ENCODE data around the gene NODAL. TPM values are rescaled to one million over a fixed set of nuclear protein-coding genes. Genes with fewer than 3 reads are reported as not detected.

The NODAL gene
- total RNA-seq, 5 donors from 2014 or later (not counting 1 experiment from before 2014, with no cell fraction given), result not detected

GRCh38 chr10:70458329-70459060 lies 17.0 kb upstream of the NODAL start:
- Mint-ChIP-seq H3K27me3 (peaks cover 30 to 44% of the 10 kb centered on the region in 2 donors), H3K4me3 (peak overlapping the region in 1 of 3 donors; percentile 17), H3K4me1 (peaks cover 0 to 12% (median 4%) of the 10 kb centered on the region in 3 donors), H3K36me3 (no peaks in the 10 kb centered on the region), H3K27ac (no peak overlapping the region), H3K9me3 (no peaks in the 10 kb centered on the region)
- DNase-seq, result peak in 4 of 35 experiments; percentile 5 to 37 (median 14)
- ChIA-PET POLR2A (interaction anchor here in 1 of 2 donors (0.5 kb wide), 1 partner anchor 22 kb away, joined by 3 read pairs; no protein-coding TSS in a partner anchor), CTCF (interaction anchor here in 1 of 2 donors (0.7 kb wide), 1 partner anchor 126 kb away, joined by 4 read pairs; no protein-coding TSS in a partner anchor)
- no peak overlapping the region for H3K27ac ChIP-seq (ENCODE audit: low read length)
- peak; percentile 40 to 55 (median 54) for ATAC-seq (replicated peaks in 1 of 4)
- H3K4me3 ChIP-seq (ENCODE audit: control insufficient read depth in 1 of 2, extremely low read depth in 1 of 2, low read length in 1 of 2), result peak overlapping the region in 1 of 2 donors; percentile 29
- no peaks in the 10 kb centered on the region for H3K36me3 ChIP-seq (ENCODE audit: control insufficient read depth in 2 of 2, extremely low read depth in 1 of 2, insufficient read depth in 1 of 2, low read length in 1 of 2)
- WGBS (ENCODE audit: insufficient coverage), result 10% methylated on average over 45 of the region's 62 CpGs
- peaks cover 0 to 9% of the 10 kb centered on the region in 2 experiments for H3K4me1 ChIP-seq (ENCODE audit: control insufficient read depth in 1 of 2, extremely low read depth in 1 of 2, insufficient read depth in 2 of 2, low read length in 2 of 2)
- H3K9me3 ChIP-seq, result no peaks in the 10 kb centered on the region
- peaks cover 0 to 55% of the 10 kb centered on the region in 2 experiments for H3K27me3 ChIP-seq (replicated peaks in 1 of 2; ENCODE audit: control insufficient read depth in 2 of 2, extremely low read depth in 1 of 2, insufficient read depth in 2 of 2, low read length in 1 of 2)

DNA sequence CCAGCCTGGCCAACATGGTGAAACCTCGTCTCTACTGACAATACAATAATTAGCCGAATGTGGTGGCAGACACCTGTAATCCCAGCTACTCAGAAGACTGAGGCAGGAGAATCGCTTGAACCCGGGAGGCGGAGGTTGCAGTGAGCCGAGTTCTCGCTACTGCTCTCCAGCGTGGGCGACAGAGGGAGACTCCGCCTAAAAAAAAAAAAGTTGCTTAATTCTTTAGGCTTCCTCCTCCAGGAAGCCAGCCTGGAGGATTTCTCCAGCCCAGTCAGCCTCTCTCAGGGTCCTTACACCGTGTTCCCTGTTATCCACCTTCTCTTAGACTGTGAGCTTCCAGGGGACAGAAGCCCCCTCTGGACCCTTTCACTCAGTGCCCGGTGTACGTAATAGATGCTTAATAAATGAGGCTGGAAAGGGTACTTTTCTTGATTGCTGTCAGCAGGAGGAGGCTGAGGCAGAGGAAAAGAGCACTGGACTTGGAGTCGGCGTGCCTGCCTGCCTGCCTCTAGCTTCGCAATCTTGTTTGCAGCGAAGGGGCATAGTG lies 16.4 kb upstream of the NODAL start:
- H3K4me1 Mint-ChIP-seq, result peaks cover 0 to 12% (median 4%) of the 10 kb centered on the region in 3 donors
- 50% methylated on average over 14 of the region's 17 CpGs for WGBS (ENCODE audit: insufficient coverage)
- Histone ChIP-seq H3K4me3 (ENCODE audit: control insufficient read depth in 1 of 2, extremely low read depth in 1 of 2, low read length in 1 of 2) (peak overlapping the region in 1 of 2 donors; percentile 29), H3K27me3 (replicated peaks in 1 of 2; ENCODE audit: control insufficient read depth in 2 of 2, extremely low read depth in 1 of 2, insufficient read depth in 2 of 2, low read length in 1 of 2) (peaks cover 0 to 55% of the 10 kb centered on the region in 2 experiments), H3K4me1 (ENCODE audit: control insufficient read depth in 1 of 2, extremely low read depth in 1 of 2, insufficient read depth in 2 of 2, low read length in 2 of 2) (peaks cover 0 to 9% of the 10 kb centered on the region in 2 experiments), H3K9me3 (no peaks in the 10 kb centered on the region), H3K27ac (ENCODE audit: low read length) (no peak overlapping the region), H3K36me3 (ENCODE audit: control insufficient read depth in 2 of 2, extremely low read depth in 1 of 2, insufficient read depth in 1 of 2, low read length in 1 of 2) (no peaks in the 10 kb centered on the region)
- no peaks in the 10 kb centered on the region for H3K36me3 Mint-ChIP-seq
- POLR2A ChIA-PET, result no interaction called here
- no peaks in the 10 kb centered on the region for H3K9me3 Mint-ChIP-seq
- CTCF ChIA-PET, result no interaction called here
- no peak for DNase-seq
- ATAC-seq (replicated peaks in 1 of 4), result no peak
- H3K27me3 Mint-ChIP-seq, result peaks cover 30 to 44% of the 10 kb centered on the region in 2 donors
- no peak overlapping the region for H3K4me3 Mint-ChIP-seq
- no peak overlapping the region for H3K27ac Mint-ChIP-seq

DNA sequence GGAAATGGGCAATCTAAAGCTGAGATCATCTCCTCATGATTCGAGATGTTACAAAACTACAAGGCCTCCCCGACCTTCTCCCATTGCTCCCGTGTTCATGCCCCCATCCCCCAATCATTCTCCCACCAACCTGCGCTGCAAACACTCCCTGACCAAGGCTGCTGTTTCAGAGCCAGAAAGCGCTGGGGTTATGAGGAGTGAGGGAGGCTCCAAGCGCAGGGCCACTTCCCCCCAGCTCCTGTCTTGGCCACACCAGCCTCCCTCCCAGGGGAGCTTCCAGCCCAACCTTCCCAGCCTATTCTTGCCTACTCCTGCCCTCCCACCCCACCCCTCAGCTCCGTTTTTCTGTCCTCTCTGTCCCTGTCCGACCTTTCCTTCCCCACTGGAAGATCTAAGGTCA lies 14.7 kb upstream of the NODAL start:
- POLR2A ChIA-PET, result no interaction called here
- no peaks in the 10 kb centered on the region for H3K9me3 Mint-ChIP-seq
- DNase-seq, result no peak
- CTCF ChIA-PET, result no interaction called here
- peaks cover 0 to 53% of the 10 kb centered on the region in 2 experiments for H3K27me3 ChIP-seq (replicated peaks in 1 of 2; ENCODE audit: control insufficient read depth in 2 of 2, extremely low read depth in 1 of 2, insufficient read depth in 2 of 2, low read length in 1 of 2)
- no peak overlapping the region for H3K4me3 ChIP-seq (ENCODE audit: control insufficient read depth in 1 of 2, extremely low read depth in 1 of 2, low read length in 1 of 2)
- no CpG with 5 or more reads among the region's 8 CpGs for WGBS (ENCODE audit: insufficient coverage)
- peaks cover 27 to 42% of the 10 kb centered on the region in 2 donors for H3K27me3 Mint-ChIP-seq
- peaks cover 0 to 9% (median 2%) of the 10 kb centered on the region in 3 donors for H3K4me1 Mint-ChIP-seq
- H3K9me3 ChIP-seq, result no peaks in the 10 kb centered on the region
- H3K27ac ChIP-seq (ENCODE audit: low read length), result no peak overlapping the region
- H3K36me3 ChIP-seq (ENCODE audit: control insufficient read depth in 2 of 2, extremely low read depth in 1 of 2, insufficient read depth in 1 of 2, low read length in 1 of 2), result no peaks in the 10 kb centered on the region
- no peaks in the 10 kb centered on the region for H3K36me3 Mint-ChIP-seq
- no peak overlapping the region for H3K4me3 Mint-ChIP-seq
- H3K27ac Mint-ChIP-seq, result no peak overlapping the region
- ATAC-seq (replicated peaks in 1 of 4), result no peak
- peaks cover 0 to 9% of the 10 kb centered on the region in 2 experiments for H3K4me1 ChIP-seq (ENCODE audit: control insufficient read depth in 1 of 2, extremely low read depth in 1 of 2, insufficient read depth in 2 of 2, low read length in 2 of 2)

- Mint-ChIP-seq H3K4me1 (peaks cover 0 to 8% (median 2%) of the 10 kb centered on the region in 3 donors), H3K9me3 (no peaks in the 10 kb centered on the region), H3K27ac (no peak overlapping the region), H3K36me3 (no peaks in the 10 kb centered on the region), H3K4me3 (no peak overlapping the region), H3K27me3 (peaks cover 21 to 43% of the 10 kb centered on the region in 2 donors)
- Histone ChIP-seq H3K27ac (ENCODE audit: low read length) (no peak overlapping the region), H3K36me3 (ENCODE audit: control insufficient read depth in 2 of 2, extremely low read depth in 1 of 2, insufficient read depth in 1 of 2, low read length in 1 of 2) (no peaks in the 10 kb centered on the region), H3K9me3 (no peaks in the 10 kb centered on the region), H3K4me1 (ENCODE audit: control insufficient read depth in 1 of 2, extremely low read depth in 1 of 2, insufficient read depth in 2 of 2, low read length in 2 of 2) (peaks cover 0 to 9% of the 10 kb centered on the region in 2 experiments), H3K4me3 (ENCODE audit: control insufficient read depth in 1 of 2, extremely low read depth in 1 of 2, low read length in 1 of 2) (no peak overlapping the region), H3K27me3 (replicated peaks in 1 of 2; ENCODE audit: control insufficient read depth in 2 of 2, extremely low read depth in 1 of 2, insufficient read depth in 2 of 2, low read length in 1 of 2) (peaks cover 0 to 55% of the 10 kb centered on the region in 2 experiments)
- ChIA-PET POLR2A (interaction anchor here in 1 of 2 donors (0.6 kb wide), 1 partner anchor 712 kb away, joined by 5 read pairs; no protein-coding TSS in a partner anchor), CTCF (no interaction called here)
- 83% methylated on average over 5 of the region's 6 CpGs for WGBS (ENCODE audit: insufficient coverage)
- no peak for ATAC-seq (replicated peaks in 1 of 4)
- DNase-seq, result no peak
These were observed 13.7 kb upstream of the NODAL start for GRCh38 chr10:70455213-70455630.

- Mint-ChIP-seq H3K4me1 (no peaks in the 10 kb centered on the region), H3K36me3 (no peaks in the 10 kb centered on the region), H3K27me3 (peaks cover 6 to 11% of the 10 kb centered on the region in 2 donors), H3K9me3 (no peaks in the 10 kb centered on the region), H3K4me3 (no peak overlapping the region), H3K27ac (no peak overlapping the region)
- no peaks in the 10 kb centered on the region for H3K4me1 ChIP-seq (ENCODE audit: control insufficient read depth in 1 of 2, extremely low read depth in 1 of 2, insufficient read depth in 2 of 2, low read length in 2 of 2)
- POLR2A ChIA-PET, result no interaction called here
- no peak for ATAC-seq (replicated peaks in 1 of 4)
- H3K27me3 ChIP-seq (replicated peaks in 1 of 2; ENCODE audit: control insufficient read depth in 2 of 2, extremely low read depth in 1 of 2, insufficient read depth in 2 of 2, low read length in 1 of 2), result peaks cover 2 to 25% of the 10 kb centered on the region in 2 experiments
- no peaks in the 10 kb centered on the region for H3K36me3 ChIP-seq (ENCODE audit: control insufficient read depth in 2 of 2, extremely low read depth in 1 of 2, insufficient read depth in 1 of 2, low read length in 1 of 2)
- CTCF ChIA-PET, result no interaction called here
- 96% methylated on average over 2 of the region's 2 CpGs for WGBS (ENCODE audit: insufficient coverage)
- H3K9me3 ChIP-seq, result no peaks in the 10 kb centered on the region
- H3K4me3 ChIP-seq (ENCODE audit: control insufficient read depth in 1 of 2, extremely low read depth in 1 of 2, low read length in 1 of 2), result no peak overlapping the region
- no peak for DNase-seq
- no peak overlapping the region for H3K27ac ChIP-seq (ENCODE audit: low read length)
These were observed 6.8 kb upstream of the NODAL start for GRCh38 chr10:70448236-70448635.

GRCh38 chr10:70445718-70446657 lies 4.5 kb upstream of the NODAL start:
- CTCF ChIA-PET, result no interaction called here
- peaks cover 9 to 13% (median 10%) of the 10 kb centered on the region in 3 donors for H3K4me1 Mint-ChIP-seq
- 90% methylated on average over 3 of the region's 8 CpGs for WGBS (ENCODE audit: insufficient coverage)
- POLR2A ChIA-PET, result no interaction called here
- ATAC-seq (replicated peaks in 1 of 4) (no peak), DNase-seq (no peak)
- no peak overlapping the region for H3K27ac Mint-ChIP-seq
- no peak overlapping the region for H3K27ac ChIP-seq (ENCODE audit: low read length)
- H3K36me3 Mint-ChIP-seq, result no peaks in the 10 kb centered on the region
- no peak overlapping the region for H3K4me3 ChIP-seq (ENCODE audit: control insufficient read depth in 1 of 2, extremely low read depth in 1 of 2, low read length in 1 of 2)
- peaks cover 5 to 39% of the 10 kb centered on the region in 2 experiments for H3K27me3 ChIP-seq (replicated peaks in 1 of 2; ENCODE audit: control insufficient read depth in 2 of 2, extremely low read depth in 1 of 2, insufficient read depth in 2 of 2, low read length in 1 of 2)
- H3K9me3 Mint-ChIP-seq, result no peaks in the 10 kb centered on the region
- H3K36me3 ChIP-seq (ENCODE audit: control insufficient read depth in 2 of 2, extremely low read depth in 1 of 2, insufficient read depth in 1 of 2, low read length in 1 of 2), result no peaks in the 10 kb centered on the region
- H3K9me3 ChIP-seq, result no peaks in the 10 kb centered on the region
- no peak overlapping the region for H3K4me3 Mint-ChIP-seq
- H3K27me3 Mint-ChIP-seq, result peaks cover 13 to 26% of the 10 kb centered on the region in 2 donors
- peaks cover 0 to 13% of the 10 kb centered on the region in 2 experiments for H3K4me1 ChIP-seq (ENCODE audit: control insufficient read depth in 1 of 2, extremely low read depth in 1 of 2, insufficient read depth in 2 of 2, low read length in 2 of 2)

Data from T-cell (primary cell).